Ecto neural progenitor cell (in vitro differentiated cells): ENCODE measurements around the gene GPR37L1.
A peak's percentile ranks its signal among the peaks of the same experiment; 100 is the strongest.

Experiments
- DNase-seq: peaks from one replicate; pipeline ENCODE4 v3.0.0-alpha.2; 2018; ENCODE audit warnings: low spot score

Gene GPR37L1, protein sequence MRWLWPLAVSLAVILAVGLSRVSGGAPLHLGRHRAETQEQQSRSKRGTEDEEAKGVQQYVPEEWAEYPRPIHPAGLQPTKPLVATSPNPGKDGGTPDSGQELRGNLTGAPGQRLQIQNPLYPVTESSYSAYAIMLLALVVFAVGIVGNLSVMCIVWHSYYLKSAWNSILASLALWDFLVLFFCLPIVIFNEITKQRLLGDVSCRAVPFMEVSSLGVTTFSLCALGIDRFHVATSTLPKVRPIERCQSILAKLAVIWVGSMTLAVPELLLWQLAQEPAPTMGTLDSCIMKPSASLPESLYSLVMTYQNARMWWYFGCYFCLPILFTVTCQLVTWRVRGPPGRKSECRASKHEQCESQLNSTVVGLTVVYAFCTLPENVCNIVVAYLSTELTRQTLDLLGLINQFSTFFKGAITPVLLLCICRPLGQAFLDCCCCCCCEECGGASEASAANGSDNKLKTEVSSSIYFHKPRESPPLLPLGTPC

DNA sequence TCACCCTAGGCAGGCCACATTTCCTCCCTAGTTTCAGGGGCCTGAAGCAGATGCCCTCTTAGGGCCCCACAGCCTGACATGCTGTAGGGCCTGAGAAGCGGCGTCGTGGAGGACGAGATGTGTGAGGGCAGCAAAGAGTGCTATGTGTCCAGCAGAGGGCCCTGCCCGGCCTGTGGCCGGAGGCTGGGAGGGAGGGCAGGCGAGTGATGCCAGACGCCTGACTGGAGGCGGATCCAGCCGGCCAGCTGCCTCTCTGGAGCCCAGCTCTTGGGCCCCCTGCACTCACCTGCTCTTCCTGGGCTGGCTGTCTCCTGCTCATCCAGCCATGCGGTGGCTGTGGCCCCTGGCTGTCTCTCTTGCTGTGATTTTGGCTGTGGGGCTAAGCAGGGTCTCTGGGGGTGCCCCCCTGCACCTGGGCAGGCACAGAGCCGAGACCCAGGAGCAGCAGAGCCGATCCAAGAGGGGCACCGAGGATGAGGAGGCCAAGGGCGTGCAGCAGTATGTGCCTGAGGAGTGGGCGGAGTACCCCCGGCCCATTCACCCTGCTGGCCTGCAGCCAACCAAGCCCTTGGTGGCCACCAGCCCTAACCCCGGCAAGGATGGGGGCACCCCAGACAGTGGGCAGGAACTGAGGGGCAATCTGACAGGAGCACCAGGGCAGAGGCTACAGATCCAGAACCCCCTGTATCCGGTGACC is at the start of gene GPR37L1:
Gene GPR37L1, plus strand, starts transcription at position 279 of the 697 bp plus-strand sequence. Its CDS starts 47 bp downstream, at position 326.
- DNase-seq, result peak; percentile 86

DNA sequence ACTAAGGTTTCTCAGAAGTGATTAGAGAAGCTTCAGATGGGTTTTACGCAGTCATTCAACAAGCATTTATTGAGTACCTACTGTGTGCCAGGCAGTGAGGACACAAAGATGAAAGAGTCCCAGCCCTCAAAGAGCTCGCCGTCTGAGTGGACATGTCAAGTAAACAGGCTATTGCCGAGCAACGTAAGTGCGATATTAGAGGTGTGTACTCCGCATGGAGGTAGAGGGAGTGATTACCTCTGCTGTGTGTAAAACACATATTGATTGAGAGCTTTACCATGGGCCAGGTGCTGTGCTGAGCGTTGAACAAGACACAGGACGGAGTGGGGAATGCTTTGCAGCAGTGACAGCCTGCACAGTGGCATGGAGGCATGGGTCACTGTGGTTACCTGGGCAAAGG is 49.5 kb upstream of the GPR37L1 start:
- no peak for DNase-seq

DNA sequence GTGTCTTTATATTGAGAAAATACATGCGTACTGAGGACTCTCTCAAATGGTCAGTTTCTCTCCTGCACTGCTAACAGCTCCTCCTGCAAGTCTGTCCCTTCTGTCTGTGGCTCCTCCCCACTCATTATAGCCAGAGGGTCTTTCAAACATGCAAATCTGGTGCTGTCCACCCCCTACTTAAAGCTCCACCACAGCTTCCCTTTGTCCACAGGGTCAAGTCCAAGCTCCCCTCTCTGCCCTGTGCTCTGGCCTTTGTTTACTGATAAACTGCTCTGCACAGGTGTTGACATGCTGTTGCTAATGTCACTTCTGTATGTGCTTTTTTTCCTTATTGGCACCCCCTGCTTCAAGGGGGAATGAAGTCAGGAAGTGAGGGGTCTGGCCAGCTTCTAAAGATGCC is 47.7 kb upstream of the GPR37L1 start:
- no peak for DNase-seq

DNA sequence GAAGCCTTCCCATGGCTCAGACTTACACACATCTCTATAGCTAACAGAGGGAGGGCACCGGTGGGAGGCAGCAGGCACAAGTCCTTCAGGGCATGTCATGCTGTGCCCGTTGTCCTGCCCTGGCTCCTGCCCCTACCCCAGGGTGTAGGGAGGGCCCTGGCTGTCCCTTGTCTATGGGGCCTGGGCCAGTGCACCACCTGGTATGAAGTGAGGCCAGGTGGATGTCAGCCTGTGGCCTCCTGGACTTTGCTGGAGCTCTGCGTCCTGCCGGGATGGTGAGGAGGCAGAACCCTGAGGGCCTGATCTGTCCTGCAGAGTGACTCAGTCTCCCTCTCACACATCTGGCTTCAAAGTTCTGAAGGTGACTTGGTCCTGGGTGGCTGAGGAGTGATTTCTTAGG is 47.3 kb upstream of the GPR37L1 start:
- DNase-seq, result no peak

DNA sequence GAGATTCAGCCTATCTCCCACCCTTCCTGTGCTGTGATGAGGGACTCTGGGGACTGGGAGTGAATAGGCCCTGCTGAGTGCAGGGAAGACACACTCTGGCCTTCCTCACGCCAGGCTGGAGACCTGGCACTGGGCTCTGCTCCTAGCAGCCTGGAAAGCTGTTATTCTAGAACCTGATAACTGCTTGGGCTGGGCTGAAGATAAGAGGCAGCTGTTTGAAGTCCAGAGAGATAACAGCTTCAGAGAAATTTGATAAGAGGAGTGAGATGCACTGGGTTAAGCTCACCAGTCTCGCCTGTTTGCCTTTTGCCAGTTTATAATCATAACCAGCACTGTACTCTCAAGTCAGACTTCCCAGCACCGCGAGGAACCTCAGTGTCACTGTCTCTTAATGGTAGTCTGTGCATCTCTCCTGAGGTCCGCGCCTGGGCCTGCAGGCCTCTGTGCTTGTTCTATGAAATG is 46.6 kb upstream of the GPR37L1 start:
- no peak for DNase-seq

DNA sequence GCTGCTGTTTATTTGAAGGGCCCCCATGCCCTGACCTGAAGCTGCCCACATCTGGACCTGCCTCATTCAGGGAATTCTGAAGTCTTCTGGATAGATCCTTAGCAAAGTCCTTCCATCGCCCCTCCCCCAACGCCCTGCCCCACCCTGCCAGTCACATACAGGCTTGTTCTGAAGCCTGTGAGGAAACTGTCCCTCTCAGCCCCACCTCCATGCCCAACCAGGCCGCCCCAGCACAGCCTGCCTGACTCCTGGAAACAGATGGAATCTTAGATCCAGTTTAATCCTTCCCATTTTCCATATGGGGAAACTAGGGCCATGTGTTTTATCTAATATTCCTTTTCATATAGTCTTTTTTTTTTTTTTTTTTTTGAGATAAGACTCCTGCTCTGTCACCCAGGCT is 44.5 kb upstream of the GPR37L1 start:
- no peak for DNase-seq

DNA sequence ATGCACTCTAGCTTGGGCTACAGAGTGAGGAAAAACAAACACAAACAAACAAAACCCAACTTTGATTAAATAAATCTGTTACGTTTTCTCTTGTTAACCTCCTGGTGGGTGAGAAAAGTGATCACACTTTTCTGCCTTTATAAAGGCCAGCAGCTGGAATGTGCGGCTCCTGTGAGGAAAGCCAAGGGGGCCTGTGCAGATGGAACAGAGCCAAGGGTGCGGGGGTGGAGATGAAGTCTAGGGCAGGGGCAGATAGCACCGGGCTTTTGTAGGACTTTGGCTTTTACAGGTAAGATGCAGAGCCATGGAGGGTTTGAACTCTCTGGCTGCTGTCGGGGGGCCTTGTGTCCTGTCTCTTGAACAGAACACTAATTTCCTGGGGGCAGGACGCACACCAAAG is 40.7 kb upstream of the GPR37L1 start:
- DNase-seq, result no peak

DNA sequence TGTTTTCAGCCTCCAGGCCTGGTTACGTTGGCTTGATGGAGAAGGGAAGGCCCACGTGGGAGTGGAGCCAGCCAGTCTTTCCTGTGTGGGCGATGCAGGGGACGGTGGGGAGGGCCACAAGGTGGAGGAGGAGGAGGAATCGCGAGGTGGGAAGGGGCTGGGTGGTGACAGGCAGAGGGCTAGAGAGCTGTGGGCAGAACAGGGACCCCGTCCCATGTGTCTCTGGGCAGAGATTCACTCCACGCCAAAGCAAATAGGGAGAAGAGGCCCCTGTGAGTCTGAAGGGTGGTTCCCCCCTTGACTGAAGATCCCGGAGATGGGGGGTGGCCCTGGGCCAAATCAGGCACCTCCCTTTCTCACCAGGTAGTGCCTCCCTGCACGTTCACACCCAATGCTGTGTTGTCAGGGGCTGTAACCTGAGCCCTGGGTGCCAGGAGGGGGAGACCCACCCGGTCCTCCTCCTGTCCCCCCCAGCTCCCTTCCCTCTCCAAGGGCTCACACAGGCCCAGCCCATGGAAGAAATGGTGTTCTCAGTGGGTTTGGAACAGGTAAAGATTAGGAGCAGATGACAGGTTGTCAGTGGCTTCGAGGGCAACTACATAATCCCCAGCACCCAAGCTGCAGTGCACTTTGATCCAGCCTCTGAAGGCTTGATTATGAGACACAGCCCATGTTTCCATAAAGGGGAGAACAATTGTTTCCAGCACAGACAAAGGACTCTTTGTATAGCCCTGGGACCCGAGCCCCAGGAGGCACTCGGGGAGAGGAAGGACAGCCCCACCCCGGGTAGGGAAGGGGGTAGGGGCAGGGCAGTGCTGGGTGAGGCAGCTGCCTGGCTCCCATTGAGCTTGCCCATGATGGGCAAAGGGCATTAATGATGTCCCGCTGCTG is 37.7 kb upstream of the GPR37L1 start:
- DNase-seq, result no peak

DNA sequence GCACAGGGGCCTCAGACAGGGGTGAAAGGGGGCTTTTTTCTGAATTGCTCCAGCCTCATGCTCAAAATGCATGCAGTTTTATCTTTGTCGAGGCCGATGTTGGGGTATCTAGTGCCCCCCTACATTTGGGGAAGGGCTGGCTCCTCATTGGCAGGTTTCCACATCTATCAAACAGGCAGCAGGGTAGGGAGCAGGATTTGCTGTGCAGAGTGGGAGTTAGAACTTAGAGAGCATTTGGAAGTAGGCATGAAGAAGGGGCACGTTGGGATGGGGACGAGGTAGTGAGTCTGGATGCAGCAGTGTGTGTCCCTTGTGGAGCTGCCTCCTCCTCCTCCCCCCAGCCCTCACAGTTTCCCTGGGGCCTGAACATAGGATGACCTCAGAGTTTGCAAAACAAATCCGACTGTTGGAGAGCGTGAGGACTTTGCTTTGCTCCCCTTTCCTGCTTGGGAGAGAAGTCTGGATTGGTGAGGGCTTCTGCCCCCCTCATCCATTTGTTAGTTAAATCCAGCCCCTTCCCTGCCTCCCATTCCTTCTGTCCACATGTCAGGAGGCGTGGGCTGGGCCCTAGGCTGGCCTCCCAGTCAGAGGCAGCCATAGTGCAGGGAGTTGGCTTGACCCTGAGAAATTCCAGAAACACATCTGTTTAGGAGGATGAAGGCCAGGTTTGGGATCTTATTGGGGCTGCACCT is 36.9 kb upstream of the GPR37L1 start:
- DNase-seq, result no peak

DNA sequence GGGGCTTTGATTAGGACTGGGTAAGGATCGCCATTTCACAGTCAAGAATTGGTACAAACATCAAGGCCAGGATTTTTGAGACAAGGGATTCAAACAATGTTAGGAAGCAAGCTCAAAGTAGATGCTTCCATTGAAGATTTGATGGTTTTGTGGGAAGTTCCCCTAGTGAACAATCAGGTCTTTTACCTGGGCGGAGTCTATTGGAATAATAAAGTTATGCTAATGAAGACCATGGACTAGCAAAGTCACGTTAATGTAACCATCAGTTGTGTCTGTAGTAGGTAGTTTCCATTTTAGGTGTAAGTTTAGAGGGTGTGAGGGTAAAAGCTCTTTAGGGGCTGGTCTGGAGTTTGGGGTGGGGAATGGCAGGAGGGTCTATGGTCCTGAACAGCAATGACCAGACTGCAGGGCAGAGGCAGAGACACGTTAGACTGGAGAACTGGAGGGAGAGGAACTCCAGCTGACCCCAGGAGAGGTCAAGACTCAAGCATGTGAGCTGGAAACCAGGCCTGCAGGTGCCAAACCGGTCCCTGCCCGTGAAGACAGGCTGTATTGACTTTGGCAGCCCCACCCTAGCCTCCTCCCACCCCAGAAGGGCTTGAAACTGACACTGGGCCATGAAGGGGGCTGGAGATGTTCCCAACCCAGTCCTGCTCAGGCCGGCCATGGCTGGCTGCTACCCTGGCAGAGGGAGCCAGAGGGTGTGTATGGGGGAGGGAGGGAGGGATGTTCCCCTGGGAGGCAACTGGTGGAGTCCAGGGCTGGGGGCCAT is 36.0 kb upstream of the GPR37L1 start:
- no peak for DNase-seq

DNA sequence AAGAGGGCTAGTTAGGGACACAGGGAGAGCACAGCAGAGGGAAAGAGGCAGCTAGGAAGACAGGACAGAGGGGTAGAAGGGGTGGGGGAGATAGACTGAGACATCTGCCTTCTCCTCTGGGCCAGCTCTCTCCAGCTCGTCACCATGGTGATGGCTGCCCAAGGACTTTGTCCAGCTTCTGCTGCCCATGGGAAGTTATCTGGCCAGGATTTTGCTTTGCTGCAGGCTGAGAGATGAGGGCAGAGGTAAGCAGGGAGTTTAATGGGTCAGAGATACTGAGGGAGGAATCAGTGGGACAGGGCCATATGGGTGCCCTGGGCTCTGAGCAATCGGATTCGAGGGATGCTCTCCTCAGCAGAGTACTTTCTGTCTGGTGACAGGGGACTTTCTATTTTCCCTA is 34.5 kb upstream of the GPR37L1 start:
- no peak for DNase-seq

DNA sequence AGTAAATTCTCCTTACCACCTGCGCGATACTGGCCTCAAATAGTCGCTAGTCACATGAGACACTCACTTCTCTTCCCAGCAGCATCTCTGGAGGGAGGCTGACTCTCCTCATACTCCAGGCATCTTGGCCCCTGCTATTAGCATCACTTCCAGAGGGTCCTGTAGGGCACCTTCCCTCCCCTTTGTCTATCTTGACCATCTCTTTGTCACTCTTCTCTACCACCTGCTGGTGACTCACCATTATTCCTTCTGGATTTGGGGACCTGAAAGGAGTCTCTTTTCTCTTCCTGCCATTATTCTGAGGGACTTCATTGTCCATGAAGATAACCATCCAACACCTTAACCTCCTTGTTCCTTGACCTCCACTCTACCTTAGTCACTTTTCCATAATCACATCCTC is 31.7 kb upstream of the GPR37L1 start:
- no peak for DNase-seq

DNA sequence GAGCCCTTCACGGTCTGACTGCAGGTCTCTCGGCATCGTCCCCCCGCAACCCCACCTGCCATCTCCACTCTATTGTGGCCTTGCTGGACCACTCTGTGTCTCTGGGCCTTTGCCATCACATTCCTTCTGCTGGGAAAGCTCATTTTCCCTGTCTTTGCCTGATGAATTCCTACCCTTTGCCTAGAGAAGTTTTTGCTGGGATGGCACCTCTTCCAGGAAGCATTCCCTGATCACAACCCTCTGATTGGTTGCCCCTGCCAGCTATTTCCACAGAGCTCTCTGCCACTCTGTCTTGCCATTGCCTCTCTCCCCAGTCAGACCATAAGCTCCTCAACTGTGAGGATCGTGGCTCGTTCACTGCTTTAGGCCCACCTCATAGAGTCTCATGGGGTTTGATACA is 28.9 kb upstream of the GPR37L1 start:
- DNase-seq, result no peak

DNA sequence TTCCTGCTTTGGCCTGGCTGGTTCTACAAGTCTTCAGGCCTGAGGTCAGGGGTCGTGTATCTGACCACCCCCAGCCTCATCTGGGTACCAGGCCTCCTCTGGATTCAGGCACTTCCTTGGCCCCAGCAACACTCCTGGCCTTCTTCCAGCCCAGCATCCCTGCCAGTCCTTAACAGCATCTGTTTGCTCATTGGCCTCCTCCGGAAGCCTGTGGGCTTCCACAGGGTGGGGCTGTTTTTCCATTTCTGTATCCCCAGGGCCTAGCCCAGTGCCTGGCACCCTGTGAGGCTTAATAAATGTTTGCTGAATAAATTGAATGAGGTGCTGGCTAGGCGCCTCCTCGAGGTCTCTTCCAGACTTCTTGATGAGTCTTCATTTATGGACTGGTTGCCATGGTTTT is 21.5 kb upstream of the GPR37L1 start:
- DNase-seq, result no peak

DNA sequence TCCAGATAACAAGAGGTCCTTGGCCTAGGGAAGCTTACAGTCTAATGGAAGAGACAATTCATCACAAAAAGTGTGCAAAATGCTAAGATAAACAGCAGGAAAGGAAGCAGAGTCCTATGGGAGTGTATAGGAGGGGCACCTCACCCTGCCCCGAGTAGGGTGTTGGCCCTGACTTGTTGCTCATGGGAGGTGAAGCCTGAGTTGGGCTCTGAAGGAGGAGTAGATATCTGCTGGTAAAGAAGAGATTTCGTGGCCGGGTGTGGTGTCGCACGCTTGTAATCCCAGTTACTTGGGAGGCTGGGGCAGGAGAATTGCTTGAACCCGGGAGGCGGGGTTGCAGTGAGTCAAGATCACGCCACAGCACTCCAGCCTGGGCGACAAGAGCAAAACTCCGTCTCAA is 18.6 kb upstream of the GPR37L1 start:
- no peak for DNase-seq

DNA sequence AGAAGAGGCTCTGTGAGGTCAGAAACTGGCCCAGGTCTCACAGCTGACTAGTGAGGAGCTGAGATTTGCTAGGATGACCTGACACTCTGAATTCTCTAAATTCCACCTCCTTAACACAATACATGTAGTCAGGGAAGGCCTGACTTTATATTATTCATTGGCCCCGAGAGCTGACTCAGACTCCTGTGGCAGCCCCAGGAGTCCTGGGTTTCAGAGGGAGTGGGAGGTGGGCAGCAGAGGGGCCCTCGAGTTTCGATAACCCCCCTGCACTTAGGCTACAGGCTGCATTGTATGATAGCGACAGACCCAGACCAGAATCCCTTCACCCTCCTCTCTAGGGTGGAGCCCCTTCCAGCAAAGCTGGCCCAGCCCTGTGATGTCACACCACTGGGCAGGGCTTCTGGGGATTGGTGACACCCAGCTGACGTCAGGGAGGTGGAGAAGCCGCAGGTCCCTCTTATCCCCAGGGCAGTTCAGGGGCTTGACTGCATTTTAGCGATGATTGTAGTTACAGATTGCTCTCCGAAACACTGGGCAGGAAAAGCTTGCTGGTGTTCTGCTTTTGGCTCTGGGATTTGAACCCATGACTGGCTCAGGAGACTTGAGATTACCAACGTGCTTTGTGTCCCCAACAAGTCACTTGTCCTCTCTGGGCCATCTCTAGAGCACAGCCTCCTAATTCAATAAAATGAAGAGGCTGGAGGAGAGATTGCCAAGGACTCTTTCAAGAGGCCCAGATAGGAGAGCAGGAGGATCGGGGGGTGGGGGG is 17.0 kb upstream of the GPR37L1 start:
- DNase-seq, result peak; percentile 88

DNA sequence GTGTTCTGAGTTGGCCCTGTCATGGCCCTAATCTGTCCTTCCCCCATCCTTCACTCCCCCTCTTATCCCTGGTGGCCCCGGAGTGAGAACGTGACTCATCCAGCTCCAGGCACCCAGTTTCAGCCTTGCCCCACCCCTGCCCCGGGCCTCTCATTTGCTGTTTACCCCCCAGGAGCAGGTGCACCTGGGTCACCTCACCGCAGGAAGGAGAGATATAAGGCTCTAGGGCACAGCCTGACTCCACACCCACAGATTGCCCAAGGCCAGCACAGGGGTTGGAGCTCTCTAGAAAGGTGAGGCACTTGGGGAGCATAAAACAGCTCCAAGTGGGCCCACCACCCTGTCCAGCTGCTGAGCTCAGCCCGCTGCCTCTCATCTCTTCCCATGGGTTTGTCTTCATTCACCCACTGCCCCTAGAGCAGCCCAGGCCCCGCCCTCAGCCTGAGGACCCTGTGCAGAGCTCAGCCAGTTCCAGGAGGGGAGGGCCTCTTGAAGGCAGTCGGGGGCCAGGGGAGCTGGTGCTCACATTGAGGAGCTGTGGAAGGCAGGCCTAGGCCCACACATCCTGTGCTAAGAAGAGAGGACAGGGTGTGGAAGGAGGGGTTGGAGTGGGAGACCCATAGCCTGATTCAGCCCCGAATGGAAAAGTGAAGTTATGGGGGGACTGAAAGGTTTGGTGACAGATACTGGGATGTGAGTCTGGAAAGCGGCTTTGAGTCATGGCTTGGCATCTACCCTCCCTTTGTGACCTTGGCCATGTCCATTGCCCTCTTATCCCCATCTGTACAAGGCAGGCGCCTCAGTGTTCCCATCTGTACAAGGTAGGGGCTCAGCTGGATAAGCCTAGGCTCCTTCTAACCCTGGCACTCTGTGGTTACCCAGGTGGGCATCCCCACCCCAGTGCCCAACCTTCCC is 16.1 kb upstream of the GPR37L1 start:
- no peak for DNase-seq

DNA sequence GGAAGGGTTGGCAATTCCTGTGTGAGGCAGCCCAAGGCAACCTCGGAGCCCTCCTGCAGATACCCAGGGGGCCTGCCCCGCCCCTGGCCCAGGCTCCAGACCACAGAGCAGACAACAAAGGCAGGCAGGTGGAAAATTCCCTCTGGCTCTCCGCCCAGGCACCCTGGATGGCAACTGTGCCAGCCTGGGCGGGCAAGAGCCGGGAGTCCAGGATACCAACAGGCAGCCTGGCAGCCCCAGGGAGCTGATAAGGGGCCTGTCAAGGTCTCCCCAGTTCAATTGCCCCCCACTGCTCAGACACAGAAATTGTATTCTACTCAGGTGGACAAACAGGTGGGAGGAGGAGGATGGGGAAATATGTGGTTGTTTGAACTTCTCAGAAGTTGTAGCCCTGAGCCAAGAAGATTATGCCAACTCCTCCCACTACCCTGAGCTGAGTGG is 15.4 kb upstream of the GPR37L1 start:
- DNase-seq, result no peak
